GM19395 (cell line): ENCODE data around the gene NR2C1.
"Not testable (repeated sequence)": the region's sequence is repeated elsewhere in the genome, so short reads cannot be mapped to it uniquely, and the experiment has no call there.

ENCODE experiments used
- ATAC-seq: cut with Tn5 transposase; IDR thresholded peaks from one replicate; pipeline ENCODE4 v1.9.1; 2021; ENCODE audit warnings: mild to moderate bottlenecking, moderate library complexity; ENCODE audit not compliant: unreplicated experiment

NR2C1 gene

GRCh38 chr12:95003921-95004272 lies 69.5 kb downstream of the NR2C1 start:
- peak; percentile 7 for ATAC-seq

- peak; percentile 99 for ATAC-seq
These were observed 70.1 kb downstream of the NR2C1 start, which contains the start of gene NDUFA12 for GRCh38 chr12:95003213-95003920. TSS of gene NDUFA12 (minus strand) at chr12:95003697. CDS start at chr12:95003680, 17 bp downstream.

- no peak for ATAC-seq
These were observed 70.7 kb downstream of the NR2C1 start for GRCh38 chr12:95002754-95003153.

- ATAC-seq = no peak
These were observed 75.1 kb downstream of the NR2C1 start for GRCh38 chr12:94998326-94998725.

- no peak for ATAC-seq
These were observed 75.7 kb downstream of the NR2C1 start for GRCh38 chr12:94997726-94998125.

GRCh38 chr12:94997061-94997460 lies 76.4 kb downstream of the NR2C1 start:
- no peak for ATAC-seq

GRCh38 chr12:94994312-94994711 lies 79.1 kb downstream of the NR2C1 start:
- no peak for ATAC-seq

- ATAC-seq = not testable (repeated sequence)
These were observed 79.6 kb downstream of the NR2C1 start for GRCh38 chr12:94993855-94994254.

GRCh38 chr12:94990222-94990621 lies 83.2 kb downstream of the NR2C1 start:
- ATAC-seq = no peak

- ATAC-seq = no peak
These were observed 84.9 kb downstream of the NR2C1 start for GRCh38 chr12:94988471-94988870.

GRCh38 chr12:94987801-94988200 lies 85.6 kb downstream of the NR2C1 start:
- no peak for ATAC-seq

- no peak for ATAC-seq
These were observed 86.2 kb downstream of the NR2C1 start for GRCh38 chr12:94987076-94987669.

GRCh38 chr12:94985099-94985498 lies 88.3 kb downstream of the NR2C1 start:
- not testable (repeated sequence) for ATAC-seq

- ATAC-seq = no peak
These were observed 90.1 kb downstream of the NR2C1 start for GRCh38 chr12:94983321-94983720.

- ATAC-seq = no peak
These were observed 91.0 kb downstream of the NR2C1 start for GRCh38 chr12:94982456-94982855.

GRCh38 chr12:94980577-94980976 lies 92.8 kb downstream of the NR2C1 start:
- ATAC-seq = no peak

GRCh38 chr12:94979941-94980340 lies 93.5 kb downstream of the NR2C1 start:
- no peak for ATAC-seq

- ATAC-seq = no peak
These were observed 95.5 kb downstream of the NR2C1 start for GRCh38 chr12:94977766-94978468.

GRCh38 chr12:94973221-94973620 lies 100.2 kb downstream of the NR2C1 start:
- no peak for ATAC-seq

GRCh38 chr12:94972795-94973194 lies 100.6 kb downstream of the NR2C1 start:
- ATAC-seq = no peak

- no peak for ATAC-seq
These were observed 101.5 kb downstream of the NR2C1 start for GRCh38 chr12:94971923-94972322.

- ATAC-seq = no peak
These were observed 102.9 kb downstream of the NR2C1 start for GRCh38 chr12:94970560-94970959.
